DMS53 treated with DMSO at 0.1 percent for 48 hours (cell line): ENCODE data around the gene EEPD1.
"Not testable (repeated sequence)": the region's sequence is repeated elsewhere in the genome, so short reads cannot be mapped to it uniquely, and the experiment has no call there.

Experiments used
- DNase-seq: peaks from one replicate; lab custom pipeline; 2025; ENCODE audit not compliant: unreplicated experiment; lab: John Stamatoyannopoulos, UW

EEPD1 gene

GRCh38 chr7:36314491-36314890 lies 161.4 kb downstream of the EEPD1 start:
- no peak for DNase-seq

GRCh38 chr7:36315309-36315944 lies 162.4 kb downstream of the EEPD1 start:
- DNase-seq, result no peak

- no peak for DNase-seq
Observed at GRCh38 chr7:36316319-36316718, 163.3 kb downstream of the EEPD1 start.

DNA sequence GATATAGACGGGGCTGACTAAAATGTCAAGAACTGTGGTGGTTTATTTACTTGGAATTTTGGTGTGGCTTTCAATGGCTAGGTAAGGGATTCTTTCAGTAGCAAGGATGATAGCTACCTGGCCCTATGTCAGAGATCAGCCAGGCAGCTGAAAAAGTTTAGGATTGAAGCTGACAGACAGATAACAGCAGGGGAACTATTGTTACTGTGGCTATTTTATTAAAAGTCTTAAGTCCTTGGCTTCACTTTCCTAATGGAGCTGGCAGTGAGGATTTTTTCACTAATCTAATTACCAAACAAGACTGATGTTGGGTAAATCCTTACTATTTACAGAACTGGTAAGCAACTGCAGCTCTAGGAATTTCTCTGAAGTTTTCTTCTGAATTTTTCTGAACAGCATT lies 164.2 kb downstream of the EEPD1 start:
- no peak for DNase-seq

DNA sequence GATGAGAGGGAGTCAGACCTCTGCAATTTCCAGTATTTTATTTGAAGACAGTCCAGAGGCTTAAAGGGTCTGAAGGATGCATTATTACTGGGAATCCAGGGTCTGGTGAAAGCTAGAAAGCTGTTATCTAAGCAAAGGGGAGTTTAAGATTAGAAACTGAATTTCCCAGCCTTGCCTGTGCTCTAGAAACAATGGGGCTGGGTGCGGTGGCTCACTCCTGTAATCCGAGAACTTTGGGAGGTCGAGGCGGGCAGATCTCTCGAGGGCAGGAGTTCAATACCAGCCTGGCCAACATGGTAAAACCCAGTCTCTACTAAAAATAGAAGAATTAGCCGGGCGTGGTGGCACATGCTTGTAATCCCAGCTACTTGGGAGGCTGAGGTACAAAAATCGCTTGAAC lies 165.1 kb downstream of the EEPD1 start:
- DNase-seq, result no peak

- not testable (repeated sequence) for DNase-seq
Observed at GRCh38 chr7:36321284-36321683, 168.2 kb downstream of the EEPD1 start.

DNA sequence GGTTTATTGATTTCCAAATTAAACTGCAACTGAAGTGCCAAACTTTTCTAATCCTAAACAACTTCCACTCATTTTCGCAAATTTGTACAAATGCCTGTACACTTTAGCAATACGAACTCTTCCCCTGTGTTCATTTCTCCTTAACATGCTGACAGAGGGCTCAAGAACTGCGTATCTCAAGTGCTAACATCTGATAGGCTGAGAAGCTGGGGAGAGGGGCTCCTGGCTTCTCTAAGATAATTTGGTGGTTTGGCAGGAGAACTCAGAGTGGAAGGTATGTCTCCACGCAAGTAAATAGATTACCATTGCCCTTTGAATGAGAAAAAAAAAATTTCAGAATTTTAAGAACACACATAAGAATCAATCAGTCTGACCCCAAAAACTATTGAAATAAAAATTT lies 183.3 kb downstream of the EEPD1 start:
- DNase-seq, result no peak

- no peak for DNase-seq
Observed at GRCh38 chr7:36338256-36338655, 185.2 kb downstream of the EEPD1 start.

- no peak for DNase-seq
Observed at GRCh38 chr7:36343548-36343947, 190.5 kb downstream of the EEPD1 start.

- no peak for DNase-seq
Observed at GRCh38 chr7:36344622-36345021, 191.6 kb downstream of the EEPD1 start.

GRCh38 chr7:36346260-36346831 lies 193.3 kb downstream of the EEPD1 start:
- no peak for DNase-seq

DNA sequence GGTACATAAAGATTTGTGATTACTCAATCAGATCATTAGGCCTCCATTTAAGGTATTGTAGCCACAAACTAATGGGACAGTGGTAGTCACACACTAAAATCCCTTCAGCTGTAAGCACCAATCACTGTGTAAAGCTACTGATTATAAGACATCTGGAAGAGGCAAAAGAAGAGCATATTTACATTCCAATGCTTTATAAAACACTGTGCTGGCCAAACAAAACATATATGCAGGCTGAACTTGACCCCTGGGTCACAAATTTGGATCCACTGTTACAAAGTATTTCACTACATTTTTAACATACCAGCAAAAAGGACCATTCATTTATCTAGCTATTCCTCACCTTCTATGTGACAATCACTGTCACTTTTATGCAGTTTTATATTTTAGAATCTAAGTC lies 195.2 kb downstream of the EEPD1 start:
- DNase-seq, result no peak

DNA sequence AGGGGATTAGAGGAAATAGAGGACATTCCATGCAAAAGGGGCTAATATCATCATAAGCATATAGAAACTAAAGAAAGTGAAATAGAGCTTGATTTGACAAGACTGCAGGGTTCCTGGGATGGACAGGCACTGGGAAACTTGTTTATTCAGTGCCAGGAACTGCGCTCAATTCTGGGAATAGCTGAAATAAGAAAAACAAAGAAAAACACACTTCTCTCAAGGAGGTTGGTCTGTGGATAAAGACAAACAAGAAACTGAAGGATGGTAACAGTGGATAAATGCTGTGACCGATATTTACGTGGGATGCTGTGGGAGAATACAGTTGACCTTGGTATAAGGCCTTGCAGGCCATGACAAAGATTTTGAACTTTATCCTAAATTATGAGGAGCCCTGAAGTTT lies 195.7 kb downstream of the EEPD1 start:
- no peak for DNase-seq

- DNase-seq, result no peak
Observed at GRCh38 chr7:36349626-36350025, 196.6 kb downstream of the EEPD1 start.
